CD4-positive, alpha-beta T cell treated with Interleukin-15 for 1 hour (primary cell): ENCODE measurements around the gene CYP3A5.
"Not testable (repeated sequence)": the region's sequence is repeated elsewhere in the genome, so short reads cannot be mapped to it uniquely, and the experiment has no call there.

Experiments
- DNase-seq: peaks from one replicate; pipeline ENCODE4 v3.0.0-alpha.2; 2020

Gene CYP3A5

DNA sequence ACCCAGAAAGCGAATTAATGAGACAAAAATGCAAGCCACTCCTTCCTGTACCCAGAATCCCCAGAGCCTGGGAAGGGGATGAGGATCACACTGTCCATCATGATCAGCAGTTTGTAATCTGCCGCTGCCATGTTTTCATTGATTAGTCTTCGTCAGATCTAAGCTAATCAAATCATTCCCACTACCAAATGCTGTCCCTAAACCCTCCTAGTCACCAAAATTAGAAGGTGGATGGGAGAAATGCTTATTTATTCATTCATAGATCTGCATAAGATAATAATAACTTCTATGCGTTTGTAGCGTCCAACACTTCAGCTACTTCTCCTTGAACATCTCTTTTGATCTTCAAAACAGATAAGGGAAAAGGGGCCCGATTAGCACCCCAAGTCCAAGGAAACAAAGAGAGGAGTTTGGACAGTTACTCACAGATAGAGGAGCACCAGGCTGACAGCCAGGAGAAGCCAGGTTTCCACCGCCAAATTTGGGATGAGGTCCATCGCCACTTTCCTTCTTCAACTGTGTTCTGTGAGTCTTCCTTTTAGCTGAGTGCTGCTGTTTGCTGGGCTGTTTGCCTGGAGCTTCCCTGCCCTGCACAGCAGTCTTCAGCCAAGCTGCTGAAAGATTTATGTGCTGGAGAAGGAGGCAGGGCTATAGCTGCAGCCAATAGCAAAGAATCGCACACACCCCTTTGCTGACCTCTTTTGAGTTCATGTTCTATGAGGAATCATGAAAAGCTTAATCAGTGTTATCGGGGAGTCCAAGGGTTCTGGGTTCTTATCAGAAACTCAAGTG lies at the start of gene CYP3A5:
CYP3A5 (minus strand) TSS at position 597 of the 792 bp plus-strand sequence; CDS start at position 497, 100 bp downstream.
- DNase-seq, result no peak

DNA sequence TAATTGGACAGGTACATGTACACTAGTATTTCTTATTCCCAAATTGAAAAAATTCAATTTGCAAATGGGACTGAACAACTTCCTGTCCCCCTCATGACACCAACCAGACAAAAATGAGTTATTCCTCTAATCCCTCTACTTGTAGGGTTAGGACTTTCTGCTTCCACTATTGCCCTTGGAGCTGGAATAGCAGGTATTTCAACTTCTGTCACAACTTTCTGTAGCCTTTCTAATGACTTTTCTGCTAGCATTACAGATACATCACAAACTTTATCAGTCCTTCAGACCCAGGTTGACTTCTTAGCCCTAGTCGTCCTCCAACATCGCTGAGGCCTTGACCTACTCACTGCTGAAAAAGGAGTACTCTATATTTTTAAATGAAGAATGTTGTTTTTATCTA lies 48.8 kb upstream of the CYP3A5 start:
- no peak for DNase-seq

DNA sequence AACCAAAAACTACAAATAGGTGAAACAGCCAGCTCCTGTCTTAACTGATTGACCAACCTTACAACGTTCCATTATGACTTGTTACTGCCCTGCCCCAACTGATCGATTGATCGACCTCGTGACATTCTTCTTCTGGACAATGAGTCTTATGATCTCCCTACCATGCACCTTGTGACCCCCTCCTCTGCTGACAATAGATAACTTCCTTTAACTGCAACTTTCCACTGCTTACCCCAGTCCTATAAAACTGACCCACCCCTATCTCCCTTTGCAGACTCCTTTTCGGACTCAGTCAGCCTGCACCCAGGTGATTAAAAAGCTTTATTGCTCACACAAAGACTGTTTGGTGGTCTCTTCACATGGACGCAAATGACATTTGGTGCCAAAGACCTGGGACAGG lies 43.4 kb upstream of the CYP3A5 start:
- not testable (repeated sequence) for DNase-seq

DNA sequence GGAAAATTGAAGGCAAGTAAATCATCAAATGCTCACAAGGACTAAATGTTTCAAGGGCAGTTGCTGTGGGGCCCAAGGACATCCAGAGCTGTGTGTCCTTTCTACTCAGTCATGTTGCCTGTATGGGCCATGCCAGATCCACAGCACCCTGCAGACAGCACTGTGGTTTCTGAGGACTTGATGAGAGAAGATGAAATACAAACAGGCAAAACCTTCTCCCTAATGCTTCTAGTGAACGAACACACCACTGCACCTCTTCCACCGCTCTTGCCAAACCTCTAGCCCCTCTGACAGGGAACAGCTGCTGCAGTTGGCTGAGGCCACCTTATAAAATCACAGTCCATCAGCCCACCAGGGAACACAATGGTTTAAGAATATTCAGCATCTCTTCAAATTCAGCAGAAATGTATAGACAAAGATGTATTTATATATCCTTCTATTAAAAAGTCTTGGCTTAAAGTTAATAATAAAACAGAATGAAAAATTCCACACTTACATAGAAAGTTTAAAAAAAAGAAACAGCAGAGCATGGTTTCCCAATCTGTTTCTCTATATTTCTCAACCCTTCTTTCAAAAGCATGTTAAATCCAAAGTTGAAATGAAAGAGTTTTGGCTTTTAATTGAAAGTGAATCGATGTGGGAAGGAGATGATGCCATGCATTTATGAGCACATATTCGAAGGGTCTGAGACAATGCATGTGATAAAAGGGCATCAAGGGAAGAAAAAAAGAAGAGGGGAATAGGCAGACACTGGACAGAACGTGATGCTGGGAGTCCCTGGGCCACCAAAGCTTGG lies 41.2 kb upstream of the CYP3A5 start:
- DNase-seq, result no peak

DNA sequence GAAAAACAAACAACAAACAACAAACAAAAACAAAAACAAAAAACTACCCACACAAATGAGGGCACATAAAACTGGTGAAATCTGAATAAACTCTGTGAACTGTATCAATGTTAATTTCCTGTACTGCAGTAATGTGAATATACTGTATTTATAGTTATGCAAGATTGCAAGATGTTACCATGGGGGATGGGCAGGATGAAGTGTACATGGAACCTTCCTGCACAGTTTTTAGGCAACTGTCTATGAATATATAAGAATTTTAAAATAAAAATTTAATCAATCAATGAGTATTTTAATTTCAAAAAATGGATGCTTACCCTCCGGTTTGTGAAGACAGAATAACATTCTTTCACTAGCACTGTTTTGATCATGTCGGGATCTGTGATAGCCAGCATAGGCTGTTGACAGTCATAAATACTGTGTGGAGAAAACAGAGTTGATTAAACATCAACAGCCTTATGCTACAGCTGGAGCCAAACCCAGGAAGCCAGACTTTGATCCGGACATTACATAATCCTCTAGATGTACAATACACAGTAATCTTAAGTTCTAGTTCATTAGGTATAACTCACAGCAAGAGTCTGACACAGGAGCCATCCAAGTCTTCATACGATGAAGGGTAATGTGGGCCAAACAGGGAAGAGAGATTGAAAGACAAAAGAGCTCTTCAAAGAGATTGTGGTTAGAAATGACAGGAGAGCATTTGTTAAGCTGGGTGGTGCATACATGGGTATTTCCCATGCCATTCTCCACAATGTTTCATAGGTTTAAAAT lies 40.4 kb upstream of the CYP3A5 start:
- DNase-seq, result no peak

DNA sequence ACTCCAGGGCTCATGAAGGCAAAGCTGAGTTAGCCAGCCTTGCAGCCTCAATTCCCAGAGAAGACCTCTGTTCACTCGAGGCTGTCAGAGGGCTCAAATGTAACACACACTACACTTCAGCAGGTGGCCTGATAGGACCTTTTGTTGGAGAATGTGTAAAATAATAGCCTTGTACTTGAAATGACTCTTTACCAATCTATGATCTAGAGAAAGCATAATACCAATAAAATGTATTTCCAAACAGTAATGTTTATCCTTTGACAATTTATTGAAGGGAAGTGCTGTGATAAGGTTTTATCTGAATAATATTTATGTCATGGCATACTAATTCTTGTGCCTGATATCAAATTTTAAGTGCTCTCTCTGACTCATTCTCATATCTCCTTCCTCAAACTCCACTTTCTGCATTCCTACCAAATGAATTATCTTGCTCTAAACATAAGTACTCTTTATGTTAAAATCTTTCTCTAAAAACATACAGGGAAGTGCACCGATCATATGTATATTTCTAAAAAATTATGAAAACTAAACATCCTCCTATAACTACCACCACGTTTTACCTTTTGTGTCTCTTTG lies 34.3 kb upstream of the CYP3A5 start:
- no peak for DNase-seq

DNA sequence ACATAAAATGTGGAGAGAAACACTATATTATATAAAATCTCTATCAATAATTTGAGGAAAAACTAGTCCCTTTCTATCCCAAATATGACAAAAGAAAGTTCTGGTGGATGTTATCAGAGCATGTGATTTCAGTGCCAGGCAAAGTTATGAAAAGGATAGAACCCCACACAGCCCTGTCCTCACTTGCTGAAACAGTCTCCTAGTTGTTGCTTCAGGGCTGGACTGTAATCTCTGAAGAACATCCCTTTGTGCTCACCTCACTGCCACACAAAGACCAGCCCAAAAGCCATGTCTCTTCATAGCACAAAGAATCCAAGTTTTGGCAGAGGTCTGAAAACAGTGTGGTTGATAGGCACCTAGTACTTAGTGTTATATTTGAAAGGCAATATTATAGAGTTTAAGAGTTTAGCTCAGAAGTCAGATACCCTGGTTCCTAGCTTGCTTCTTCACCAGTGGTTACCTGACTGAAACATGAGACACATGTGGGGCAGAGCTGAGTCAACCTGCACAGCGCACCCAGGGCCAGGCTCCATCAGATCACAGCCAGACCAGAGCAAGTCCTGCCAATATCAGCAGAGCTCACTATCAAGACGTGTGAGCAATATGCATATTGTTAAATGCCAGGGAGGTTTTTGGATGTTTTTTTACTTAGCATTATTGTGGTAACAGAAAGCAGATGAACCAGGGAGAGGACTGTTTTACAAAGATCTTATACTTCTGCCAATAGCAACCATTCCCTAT lies 30.2 kb upstream of the CYP3A5 start:
- no peak for DNase-seq

DNA sequence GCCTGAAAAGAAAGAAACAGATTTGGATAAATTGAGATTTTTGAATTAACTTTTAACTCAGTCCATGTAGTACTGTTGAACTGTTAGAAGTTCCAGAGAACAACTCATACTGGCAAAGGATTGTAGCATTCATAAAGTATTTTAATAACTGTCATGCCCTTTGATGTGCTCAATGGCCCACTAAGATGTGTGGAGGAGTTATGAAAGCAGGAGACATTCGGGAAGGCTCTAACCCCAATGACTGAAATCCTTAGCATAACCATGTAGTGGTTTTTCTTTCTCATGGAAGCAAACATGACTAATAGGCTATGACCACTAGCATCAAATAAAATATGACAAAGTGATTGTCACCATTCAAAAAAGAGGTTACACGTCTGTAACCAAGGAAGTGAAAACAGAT lies 29.5 kb upstream of the CYP3A5 start:
- DNase-seq, result no peak

DNA sequence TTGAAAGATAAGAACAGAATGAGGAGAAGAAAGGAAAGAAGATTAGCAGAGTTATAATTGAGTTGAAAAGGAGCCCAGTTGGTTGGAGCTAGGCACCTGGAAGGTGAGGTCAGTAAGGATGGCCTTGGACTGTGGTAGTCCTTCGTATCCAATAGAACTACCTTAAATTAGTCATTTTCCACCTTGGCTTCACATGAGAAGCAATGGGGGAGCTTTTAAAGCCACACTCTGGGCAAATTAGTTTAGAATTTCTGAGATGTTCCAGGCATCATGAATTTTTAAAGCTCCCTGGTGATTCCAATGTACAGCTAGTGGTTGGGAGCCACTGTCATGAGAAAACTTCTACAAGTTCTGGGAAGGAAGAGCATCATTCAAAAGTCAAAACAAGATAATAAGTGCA lies 27.3 kb upstream of the CYP3A5 start:
- no peak for DNase-seq

DNA sequence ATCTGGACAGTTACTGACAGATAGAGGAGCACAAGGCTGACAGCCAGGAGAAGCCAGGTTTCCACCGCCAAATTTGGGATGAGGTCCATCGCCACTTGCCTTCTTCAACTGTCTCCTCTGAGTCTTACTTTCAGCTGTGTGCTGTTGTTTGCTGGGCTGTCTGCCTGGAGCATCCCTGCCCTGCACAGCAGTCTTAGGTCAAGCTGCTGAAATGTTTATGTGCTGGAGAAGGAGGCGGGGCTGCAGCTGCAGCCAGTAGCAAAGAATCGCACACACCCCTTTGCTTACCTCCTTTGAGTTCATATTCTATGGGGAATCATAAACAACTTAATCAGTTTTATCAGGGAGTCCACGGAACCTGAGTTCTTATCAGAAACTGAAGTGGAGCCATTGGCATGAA lies 20.1 kb upstream of the CYP3A5 start:
- DNase-seq, result no peak

DNA sequence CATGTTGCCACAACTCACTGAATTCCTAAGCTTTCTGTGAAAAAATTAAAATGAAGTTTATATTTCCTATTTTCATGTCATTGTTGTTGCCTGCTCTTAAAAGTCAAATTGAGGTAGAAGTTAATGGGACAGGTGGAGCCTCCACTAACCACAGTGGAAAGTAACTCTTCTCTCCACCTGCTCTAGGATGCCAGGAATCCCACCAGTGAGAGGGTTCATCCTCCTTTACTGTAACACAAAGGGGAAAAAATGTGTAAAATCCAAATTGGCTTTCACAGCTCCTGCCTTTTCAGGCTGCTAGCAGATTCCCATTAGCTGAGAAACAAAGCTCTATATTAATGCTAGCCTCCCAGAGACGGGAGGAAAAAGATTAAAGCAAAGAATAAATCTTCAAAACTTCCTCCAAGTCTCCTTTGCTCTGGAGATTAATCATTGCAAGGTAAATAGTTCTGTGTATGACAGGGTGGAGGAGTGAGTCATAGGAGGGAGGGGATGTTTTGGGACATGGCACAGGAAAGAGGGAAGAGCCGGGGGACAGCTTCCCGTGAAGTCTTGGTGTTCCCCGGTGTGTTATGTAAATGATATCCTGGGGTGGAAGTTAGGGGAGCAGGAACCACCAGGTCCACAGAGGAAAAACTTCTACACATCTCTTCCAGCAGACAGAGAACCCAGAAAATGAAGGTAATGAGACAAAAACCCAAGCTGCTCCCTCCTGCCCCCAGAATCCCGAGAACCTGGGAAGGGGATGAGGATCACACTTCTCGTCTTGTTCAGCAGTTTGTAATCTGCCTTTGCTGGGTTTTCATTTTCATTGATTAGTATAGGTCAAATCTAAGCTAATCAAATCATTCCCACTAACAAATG lies 19.3 kb upstream of the CYP3A5 start:
- DNase-seq, result not testable (repeated sequence)

DNA sequence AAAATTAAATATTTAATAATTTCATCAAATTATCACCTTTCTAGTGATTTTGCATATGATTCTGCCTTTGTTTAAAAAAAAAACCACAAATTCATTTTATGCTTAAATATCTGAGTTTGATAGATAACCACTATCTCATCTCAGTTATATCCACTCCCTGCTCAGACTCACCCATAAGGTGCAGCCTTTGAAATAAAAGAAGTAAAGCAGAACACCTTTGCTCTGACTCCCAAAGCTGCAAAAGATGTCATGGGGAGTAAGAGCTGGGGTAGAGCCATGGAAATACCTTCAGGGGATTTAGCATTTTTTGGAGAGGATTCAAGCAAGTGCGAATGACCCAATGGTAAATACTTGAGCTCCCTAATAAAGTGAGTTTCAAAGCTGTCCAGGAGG lies 15.1 kb upstream of the CYP3A5 start:
- no peak for DNase-seq

DNA sequence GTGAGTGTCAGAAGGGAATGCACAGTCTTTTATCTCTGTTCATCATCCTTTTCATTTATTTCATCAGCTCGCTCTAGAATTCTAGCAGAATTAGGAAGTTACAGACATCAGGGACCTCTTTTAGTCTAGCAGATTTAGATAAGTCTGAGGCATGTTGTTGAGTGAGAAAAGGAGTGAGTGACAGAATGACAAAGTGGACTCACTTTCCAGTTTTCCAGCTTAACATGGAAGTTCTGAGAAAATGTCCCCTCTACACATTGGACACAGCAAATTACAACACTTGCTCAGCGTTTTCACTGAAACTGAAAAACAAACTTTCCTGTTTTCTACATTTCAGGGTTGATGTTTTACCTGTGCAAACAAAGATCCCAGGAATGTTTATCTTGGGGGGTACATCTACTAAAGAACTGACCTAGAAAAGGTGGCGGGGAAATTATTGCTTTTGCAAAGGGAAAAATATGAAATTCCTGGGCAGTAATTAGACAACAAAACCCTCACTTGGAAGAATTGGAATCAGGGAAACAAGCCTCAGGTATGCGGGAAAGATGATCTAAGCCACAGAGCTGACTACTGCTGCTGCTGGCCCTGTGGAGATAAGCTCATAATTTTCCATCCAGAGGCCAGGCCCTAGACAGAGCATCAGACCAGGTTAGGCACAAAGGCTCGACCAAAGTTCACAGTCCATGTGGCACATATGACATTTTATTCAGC lies 14.6 kb upstream of the CYP3A5 start:
- no peak for DNase-seq

DNA sequence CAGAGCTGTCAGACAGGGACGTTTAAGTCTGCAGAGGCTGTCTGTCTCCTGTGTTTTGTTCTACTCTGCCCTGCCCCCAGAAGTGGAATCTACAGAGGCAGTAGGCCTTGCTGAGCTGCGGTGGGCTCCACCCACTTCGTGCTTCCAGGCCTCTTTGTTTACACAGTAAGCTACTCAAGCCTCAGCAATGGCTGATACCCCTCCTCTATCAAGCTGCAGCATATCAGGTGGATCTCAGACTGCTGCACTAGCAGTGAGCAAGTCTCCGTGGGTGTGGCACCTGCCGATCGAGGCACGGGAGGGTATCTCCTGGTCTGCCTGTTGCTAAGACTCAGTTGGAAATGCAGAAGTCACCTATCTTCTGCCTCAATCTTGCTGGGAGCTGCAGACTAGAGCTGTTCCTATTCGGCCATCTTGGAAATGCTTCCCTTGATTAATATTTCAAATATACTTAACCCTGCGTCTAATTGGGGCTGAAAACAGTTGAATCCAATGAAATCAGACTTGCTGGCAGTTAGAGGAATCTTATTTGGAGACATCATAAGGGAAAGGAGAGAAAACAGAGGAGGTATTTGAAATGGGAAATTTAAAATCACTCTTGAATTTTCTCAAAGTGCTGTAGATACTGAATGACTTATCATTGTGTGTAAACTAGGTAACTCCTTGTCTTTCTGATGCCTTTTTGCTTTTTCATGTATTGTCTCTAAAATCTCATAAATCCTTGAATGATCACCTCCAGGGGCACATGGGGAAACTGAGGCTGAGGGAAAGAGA lies 13.8 kb upstream of the CYP3A5 start:
- DNase-seq, result no peak

DNA sequence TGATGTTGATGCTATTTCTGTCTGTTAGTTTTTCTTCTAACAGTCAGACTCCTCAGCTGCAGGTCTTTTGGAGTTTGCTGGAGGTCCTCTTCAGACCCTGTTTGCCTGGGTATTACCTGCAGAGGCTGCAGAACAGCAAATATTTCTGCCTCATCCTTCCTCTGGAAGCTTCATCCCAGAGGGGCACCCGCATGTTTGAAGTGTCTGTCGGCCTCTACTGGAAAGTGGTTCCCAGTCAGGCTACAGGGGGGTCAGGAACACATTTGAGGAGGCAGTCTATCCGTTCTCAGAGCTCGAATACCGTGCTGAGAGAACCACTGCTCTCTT lies 13.3 kb upstream of the CYP3A5 start:
- DNase-seq, result no peak

DNA sequence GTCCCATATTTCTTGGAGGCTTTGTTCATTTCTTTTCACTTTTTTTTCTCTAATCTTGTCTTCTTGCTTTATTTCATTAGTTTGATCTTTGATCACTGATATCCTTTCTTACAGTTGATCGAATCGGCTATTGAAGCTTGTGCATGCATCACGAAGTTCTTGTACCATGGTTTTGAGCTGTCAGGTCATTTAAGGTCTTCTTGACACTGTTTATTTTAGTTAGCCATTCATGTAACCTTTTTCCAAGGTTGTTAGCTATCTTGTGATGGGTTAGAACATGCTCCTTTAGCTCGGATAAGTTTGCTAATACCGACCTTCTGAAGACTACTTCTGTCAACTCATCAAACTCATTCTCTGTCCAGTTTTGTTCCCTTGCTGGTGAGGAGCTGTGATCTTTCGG lies 12.8 kb upstream of the CYP3A5 start:
- not testable (repeated sequence) for DNase-seq

DNA sequence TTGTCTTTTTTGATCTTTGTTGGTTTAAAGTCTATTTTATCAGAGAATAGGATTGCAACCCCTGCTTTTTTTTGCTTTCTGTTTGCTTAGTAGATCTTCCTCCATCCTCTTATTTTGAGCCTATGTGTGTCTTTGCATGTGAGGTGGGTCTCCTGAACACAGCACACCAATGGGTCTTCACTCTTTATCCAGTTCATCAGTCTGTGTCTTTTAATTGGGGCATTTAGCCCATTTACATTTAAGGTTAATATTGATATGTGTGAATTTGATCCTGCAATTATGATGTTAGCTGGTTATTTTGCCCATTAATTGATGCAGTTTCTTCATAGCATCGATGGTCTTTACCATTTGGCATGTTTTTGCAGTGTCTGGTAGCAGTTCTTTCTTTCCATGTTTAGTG lies 11.9 kb upstream of the CYP3A5 start:
- not testable (repeated sequence) for DNase-seq

DNA sequence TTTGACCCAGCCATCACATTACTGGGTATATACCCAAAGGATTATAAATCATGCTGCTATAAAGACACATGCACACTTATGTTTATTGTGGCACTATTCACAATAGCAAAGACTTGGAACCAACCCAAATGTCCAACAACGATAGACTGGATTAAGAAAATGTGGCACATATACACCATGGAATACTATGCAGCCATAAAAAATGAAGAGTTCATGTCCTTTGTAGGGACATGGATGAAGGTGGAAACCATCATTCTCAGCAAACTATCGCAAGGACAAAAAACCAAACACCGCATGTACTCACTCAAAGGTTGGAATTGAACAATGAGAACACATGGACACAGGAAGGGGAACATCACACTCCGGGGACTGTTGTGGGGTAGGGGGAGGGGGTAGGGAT lies 11.1 kb upstream of the CYP3A5 start:
- DNase-seq, result not testable (repeated sequence)

DNA sequence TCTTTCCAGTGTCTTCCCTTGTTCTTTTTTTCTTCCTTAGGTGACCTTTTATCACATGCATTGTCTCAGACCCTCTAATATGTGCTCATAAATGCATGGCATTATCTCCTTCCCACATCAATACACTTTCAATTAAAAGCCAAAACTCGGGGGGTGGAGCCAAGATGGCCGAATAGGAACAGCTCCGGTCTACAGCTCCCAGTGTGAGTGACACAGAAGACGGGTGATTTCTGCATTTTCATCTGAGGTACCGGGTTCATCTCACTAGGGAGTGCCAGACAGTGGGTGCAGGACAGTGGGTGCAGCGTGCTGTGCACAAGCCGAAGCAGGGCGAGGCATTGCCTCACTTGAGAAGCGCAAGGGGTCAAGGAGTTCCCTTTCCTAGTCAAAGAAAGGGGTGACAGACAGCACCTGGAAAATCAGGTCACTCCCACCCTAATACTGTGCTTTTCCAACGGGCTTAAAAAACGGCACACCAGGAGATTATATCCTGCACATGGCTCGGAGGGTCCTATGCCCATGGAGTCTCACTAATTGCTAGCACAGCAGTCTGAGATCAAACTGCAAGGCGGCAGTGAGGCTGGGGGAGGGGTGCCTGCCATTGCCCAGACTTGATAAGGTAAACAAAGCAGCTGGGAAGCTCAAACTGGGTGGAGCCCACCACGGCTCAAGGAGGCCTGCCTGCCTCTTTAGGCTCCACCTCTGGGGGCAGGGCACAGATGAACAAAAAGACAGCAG lies 6.2 kb upstream of the CYP3A5 start:
- not testable (repeated sequence) for DNase-seq
